Activated CD8-positive, alpha-beta memory T cell treated with anti-CD3 and anti-CD28 coated beads, Interleukin-2, amount 50 U/mL, for 48 hours (primary cell): ENCODE measurements around the gene PMM2.
A peak's percentile ranks its signal among the peaks of the same experiment; 100 is the strongest.
"Not testable (repeated sequence)": the region's sequence is repeated elsewhere in the genome, so short reads cannot be mapped to it uniquely, and the experiment has no call there.

Source experiments
- DNase-seq: peaks from one replicate; pipeline ENCODE4 v3.0.0-alpha.2; 2020

Gene PMM2

GRCh38 chr16:8868416-8869211 lies 71.0 kb downstream of the PMM2 start, which contains the start of gene CARHSP1:
Gene CARHSP1, minus strand, starts transcription at chr16:8869006. Its CDS starts 9,678 bp downstream, at chr16:8859328.
- DNase-seq, result peak; percentile 87

- no peak for DNase-seq
Measured at GRCh38 chr16:8869212-8869987, 71.8 kb downstream of the PMM2 start.

GRCh38 chr16:8869988-8870241 lies 72.3 kb downstream of the PMM2 start:
- DNase-seq, result not testable (repeated sequence)

GRCh38 chr16:8872071-8872470 lies 74.4 kb downstream of the PMM2 start:
- DNase-seq, result no peak

- DNase-seq, result no peak
Measured at GRCh38 chr16:8872967-8873865, 75.6 kb downstream of the PMM2 start.

- not testable (repeated sequence) for DNase-seq
Measured at GRCh38 chr16:8873866-8874195, 76.2 kb downstream of the PMM2 start.

GRCh38 chr16:8874388-8874787 lies 76.7 kb downstream of the PMM2 start:
- no peak for DNase-seq

GRCh38 chr16:8875317-8875716 lies 77.7 kb downstream of the PMM2 start:
- DNase-seq, result not testable (repeated sequence)

GRCh38 chr16:8877894-8878522 lies 80.4 kb downstream of the PMM2 start:
- no peak for DNase-seq

GRCh38 chr16:8878523-8878911 lies 80.9 kb downstream of the PMM2 start:
- no peak for DNase-seq

GRCh38 chr16:8880839-8881510 lies 83.3 kb downstream of the PMM2 start:
- DNase-seq, result no peak

- no peak for DNase-seq
Measured at GRCh38 chr16:8882041-8882617, 84.5 kb downstream of the PMM2 start, which contains the start of gene LITAFD. Gene LITAFD, plus strand, starts transcription at chr16:8882351. Its CDS starts 2,005 bp downstream, at chr16:8884356.

GRCh38 chr16:8882725-8883377 lies 85.2 kb downstream of the PMM2 start:
- no peak for DNase-seq

GRCh38 chr16:8885674-8886592 lies 88.3 kb downstream of the PMM2 start:
- no peak for DNase-seq

- no peak for DNase-seq
Measured at GRCh38 chr16:8886593-8887430, 89.2 kb downstream of the PMM2 start.

- DNase-seq, result no peak
Measured at GRCh38 chr16:8887431-8887765, 89.8 kb downstream of the PMM2 start.

- DNase-seq, result no peak
Measured at GRCh38 chr16:8887952-8888560, 90.4 kb downstream of the PMM2 start.

- no peak for DNase-seq
Measured at GRCh38 chr16:8888951-8889892, 91.6 kb downstream of the PMM2 start.
